GM08714 (cell line): Measurements from ENCODE around the gene PIKFYVE.
A peak's percentile ranks its signal among the peaks of the same experiment; 100 is the strongest.
"Not testable (repeated sequence)": the region's sequence is repeated elsewhere in the genome, so short reads cannot be mapped to it uniquely, and the experiment has no call there.

Source experiments
- H3K4me3 ChIP-seq: fragments of 200-500 bp; sonication (Bioruptor generic); 2 replicates; pipeline ENCODE4 v1.5.1; 2014; ENCODE audit warnings: mild to moderate bottlenecking, low read length, inconsistent platforms
- ZNF274 ChIP-seq: IDR thresholded peaks from 2 replicates; pipeline ENCODE4 v1.6.1; 2012; ENCODE audit warnings: mild to moderate bottlenecking, low read depth, low read length

Gene PIKFYVE

GRCh38 chr2:208304157-208304556 is 38.1 kb downstream of the PIKFYVE start:
- TF ChIP-seq ZNF274, result no peak
- H3K4me3 ChIP-seq, result no peak overlapping the region

DNA sequence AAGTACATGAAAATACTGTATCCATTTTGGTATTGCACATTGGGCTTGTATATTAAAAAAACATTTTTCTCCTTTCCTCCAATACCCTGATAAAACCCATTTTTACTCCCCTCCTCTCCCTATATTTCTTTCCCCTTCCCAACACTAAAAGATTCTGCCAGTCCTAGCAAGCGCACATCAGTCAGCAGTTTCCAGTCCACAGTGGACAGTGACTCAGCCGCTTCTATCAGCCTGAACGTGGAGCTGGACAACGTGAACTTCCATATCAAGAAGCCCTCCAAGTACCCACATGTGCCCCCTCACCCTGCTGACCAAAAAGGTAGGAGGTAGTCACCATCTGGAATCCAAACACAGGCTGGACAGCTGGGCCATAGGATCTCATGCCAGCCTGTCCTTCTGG is 38.6 kb downstream of the PIKFYVE start:
- TF ChIP-seq ZNF274, result no peak
- H3K4me3 ChIP-seq, result no peak overlapping the region

- no peak for TF ChIP-seq ZNF274
Measured at GRCh38 chr2:208306291-208306690, 40.2 kb downstream of the PIKFYVE start.

GRCh38 chr2:208311321-208311720 is 45.3 kb downstream of the PIKFYVE start:
- no peak for TF ChIP-seq ZNF274
- H3K4me3 ChIP-seq, result no peak overlapping the region; the same call in 1 of the 2 replicates

More at GRCh38 chr2:208306291-208306690, 40.2 kb downstream of the PIKFYVE start:
- no peak overlapping the region for H3K4me3 ChIP-seq

GRCh38 chr2:208311954-208312353 is 45.9 kb downstream of the PIKFYVE start:
- TF ChIP-seq ZNF274, result no peak
- H3K4me3 ChIP-seq, result peak overlapping the region; percentile 57; the same call in 1 of the 2 replicates

DNA sequence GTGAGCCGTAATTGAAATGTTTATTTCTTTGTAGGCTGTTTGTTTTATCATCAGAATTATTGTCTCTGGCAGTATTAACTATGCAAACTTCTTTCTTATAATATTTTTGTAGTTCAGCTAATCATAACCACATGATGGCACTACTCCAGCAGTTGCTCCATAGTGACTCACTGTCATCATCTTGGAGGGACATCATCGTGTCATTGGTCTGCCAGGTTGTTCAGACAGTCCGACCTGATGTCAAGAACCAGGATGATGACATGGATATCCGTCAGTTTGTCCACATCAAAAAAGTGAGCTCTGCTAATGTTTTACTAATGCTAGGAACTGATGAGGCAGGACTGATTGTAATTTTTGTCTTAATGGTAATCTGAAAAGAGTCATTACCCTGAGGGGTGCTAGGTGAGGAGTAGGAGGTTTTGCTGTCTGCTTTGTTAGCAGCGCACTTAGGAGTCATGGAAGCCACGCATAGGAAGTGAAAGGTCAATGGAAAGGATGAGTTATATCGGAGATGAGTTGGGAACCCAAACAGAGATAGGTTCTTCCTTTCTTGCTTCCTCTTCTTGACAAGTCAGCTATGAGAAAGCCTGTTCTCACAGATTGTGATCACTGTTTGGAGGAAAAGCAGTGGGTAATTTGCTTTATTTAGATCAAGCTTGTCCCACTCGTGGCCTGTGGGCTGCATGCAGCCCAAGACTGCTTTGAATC is 49.2 kb downstream of the PIKFYVE start:
- no peak for TF ChIP-seq ZNF274
- H3K4me3 ChIP-seq, result no peak overlapping the region; the same call in 1 of the 2 replicates

DNA sequence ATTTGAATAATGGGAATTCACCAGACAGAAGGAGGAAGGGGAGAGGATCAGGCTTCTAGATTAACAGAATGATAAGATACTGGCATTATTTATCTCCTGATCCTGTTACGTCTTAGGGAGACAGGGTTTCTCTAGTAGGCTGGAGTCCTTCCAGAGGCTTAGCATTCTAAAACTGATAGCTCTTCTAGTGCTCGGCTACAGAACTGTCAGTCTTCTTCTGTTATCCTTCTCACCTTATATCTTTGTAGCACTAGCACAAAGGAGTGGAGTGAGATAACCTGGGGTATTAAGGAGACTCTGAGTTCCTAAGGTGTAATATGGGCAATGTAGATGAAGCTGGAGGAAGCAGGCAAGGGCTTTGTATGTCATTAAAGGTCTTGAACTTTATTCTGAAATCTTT is 52.1 kb downstream of the PIKFYVE start:
- TF ChIP-seq ZNF274, result no peak
- no peak overlapping the region for H3K4me3 ChIP-seq

- TF ChIP-seq ZNF274, result no peak
- no peak overlapping the region for H3K4me3 ChIP-seq
Measured at GRCh38 chr2:208319391-208319790, 53.3 kb downstream of the PIKFYVE start.

GRCh38 chr2:208320686-208321085 is 54.6 kb downstream of the PIKFYVE start:
- TF ChIP-seq ZNF274, result no peak
- no peak overlapping the region for H3K4me3 ChIP-seq

- no peak for TF ChIP-seq ZNF274
- H3K4me3 ChIP-seq, result no peak overlapping the region
Measured at GRCh38 chr2:208326016-208326415, 60.0 kb downstream of the PIKFYVE start.

- TF ChIP-seq ZNF274, result no peak
- H3K4me3 ChIP-seq, result no peak overlapping the region
Measured at GRCh38 chr2:208329485-208329884, 63.4 kb downstream of the PIKFYVE start.

DNA sequence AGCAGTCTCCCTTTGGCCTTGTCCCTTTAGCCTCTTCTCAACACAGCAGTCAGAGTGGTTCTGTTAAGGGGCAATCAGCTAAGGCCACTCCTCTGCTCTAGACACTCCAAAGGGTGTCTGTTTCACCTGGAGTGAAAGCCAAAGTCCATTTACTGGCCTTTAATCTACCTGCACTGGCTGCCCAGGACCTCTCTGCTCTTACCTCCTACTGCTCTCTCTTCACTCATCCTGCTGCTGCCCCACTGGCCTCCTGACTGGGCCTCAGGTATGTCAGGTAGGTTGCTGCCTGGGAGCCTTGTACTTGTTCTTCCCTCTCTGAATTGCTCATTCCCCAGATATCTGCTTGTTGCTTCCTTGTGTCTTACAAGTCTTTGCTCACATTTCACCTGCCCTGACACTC is 68.2 kb downstream of the PIKFYVE start:
- TF ChIP-seq ZNF274, result no peak
- no peak overlapping the region for H3K4me3 ChIP-seq

DNA sequence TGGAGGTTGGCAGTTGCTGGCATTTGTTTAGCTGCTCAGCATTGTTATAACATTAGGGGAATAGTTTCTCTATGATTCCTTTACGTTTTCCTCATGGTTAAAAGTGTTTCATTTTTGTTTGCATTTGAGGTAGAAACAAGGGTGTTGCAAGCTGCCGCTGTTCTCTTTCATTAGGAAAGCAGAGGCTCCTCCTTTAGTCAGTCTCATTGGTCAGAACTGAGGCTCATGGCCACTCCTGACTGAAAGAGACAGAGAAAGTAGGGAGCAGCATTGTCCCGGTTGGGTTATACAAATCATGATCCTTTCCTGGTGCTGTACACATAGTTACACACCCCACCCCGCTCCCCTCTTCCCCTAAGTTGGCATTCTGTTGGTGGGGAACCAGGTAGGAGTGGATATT is 80.7 kb downstream of the PIKFYVE start:
- H3K4me3 ChIP-seq, result no peak overlapping the region
- TF ChIP-seq ZNF274, result no peak

GRCh38 chr2:208350610-208351009 is 84.6 kb downstream of the PIKFYVE start:
- no peak for TF ChIP-seq ZNF274
- no peak overlapping the region for H3K4me3 ChIP-seq

DNA sequence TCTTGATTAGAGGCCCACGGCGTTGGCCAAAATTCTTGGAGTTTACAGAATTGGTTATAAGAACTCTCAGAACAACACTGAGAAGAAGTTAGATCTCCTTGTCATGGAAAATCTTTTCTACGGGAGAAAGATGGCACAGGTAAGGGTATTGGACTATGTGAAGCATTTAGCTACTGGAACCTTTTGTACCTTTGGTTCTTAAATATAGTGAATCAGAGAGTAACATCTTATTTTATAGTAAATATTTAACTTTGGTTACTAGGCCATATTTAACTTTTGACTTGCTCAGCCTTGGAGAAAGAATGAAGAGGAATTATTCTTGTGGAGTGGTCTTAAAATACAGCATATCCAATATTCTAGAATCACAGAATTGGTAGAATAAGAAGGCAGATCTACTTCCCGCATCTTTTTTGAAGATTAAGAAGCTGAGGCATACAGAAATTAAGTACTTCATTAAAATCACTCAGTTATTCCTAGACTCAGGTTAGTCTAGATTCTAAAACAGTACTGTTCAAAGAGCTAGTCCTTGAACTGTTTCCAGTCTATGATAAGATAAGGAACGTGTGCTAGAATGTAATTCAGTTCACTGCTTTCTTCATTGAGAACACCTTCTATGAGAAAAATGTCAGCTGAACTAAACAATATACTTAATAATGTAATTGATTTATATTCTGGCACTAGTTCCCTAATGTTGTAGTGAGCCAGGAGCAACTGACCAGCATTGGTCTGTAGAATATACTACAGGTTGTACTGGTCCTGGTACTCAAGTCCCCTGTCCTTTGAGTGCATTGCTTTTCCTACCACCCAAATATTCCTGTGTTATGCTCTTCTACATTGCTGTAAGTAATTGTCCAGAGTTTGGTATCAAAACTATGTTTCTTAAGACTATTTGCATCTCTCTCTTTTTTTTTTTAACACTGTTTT is 86.9 kb downstream of the PIKFYVE start:
- H3K4me3 ChIP-seq, result no peak overlapping the region
- no peak for TF ChIP-seq ZNF274

DNA sequence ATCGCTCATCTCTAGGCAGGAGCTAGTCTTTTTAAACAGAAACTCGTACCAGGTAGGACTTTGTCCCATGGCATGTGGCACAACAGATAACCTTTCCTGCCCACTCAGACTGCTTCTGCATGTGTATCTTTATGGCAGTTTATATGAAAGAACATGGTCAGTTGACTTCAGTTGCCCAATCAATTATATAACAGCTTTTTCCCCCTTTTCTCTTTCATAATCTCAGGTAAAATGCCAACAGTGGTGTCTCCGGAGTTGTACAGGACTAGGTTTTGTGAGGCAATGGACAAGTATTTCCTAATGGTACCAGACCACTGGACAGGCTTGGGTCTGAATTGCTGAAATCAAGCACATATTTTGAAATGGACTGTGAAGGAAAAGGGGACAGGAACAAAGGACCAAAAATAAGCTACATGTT is 88.9 kb downstream of the PIKFYVE start:
- TF ChIP-seq ZNF274, result no peak
- no peak overlapping the region for H3K4me3 ChIP-seq

DNA sequence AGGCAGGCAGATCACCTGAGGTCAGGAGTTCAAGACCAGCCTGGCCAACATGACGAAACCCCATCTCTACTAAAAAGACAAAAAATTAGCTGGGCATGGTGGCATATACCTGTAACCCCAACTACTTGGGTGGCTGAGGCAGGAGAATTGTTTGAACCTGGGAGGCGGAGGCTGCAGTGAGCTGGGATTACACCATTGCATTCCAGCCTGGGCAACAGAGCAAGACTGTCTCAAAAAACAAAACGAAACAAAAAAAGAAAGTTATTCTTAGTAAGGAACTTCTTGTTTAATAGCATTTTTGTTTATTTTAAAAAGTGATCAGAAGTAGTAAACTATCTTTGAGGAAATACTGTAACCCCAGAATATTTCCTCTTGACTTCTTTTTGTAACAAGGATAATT is 90.4 kb downstream of the PIKFYVE start:
- H3K4me3 ChIP-seq, result not testable (repeated sequence)
